Measurements from ENCODE around the gene LCT. TPM values are rescaled to one million over a fixed set of nuclear protein-coding genes. Genes with fewer than 3 reads are reported as not detected.
"Not testable (repeated sequence)": the region's sequence is repeated elsewhere in the genome, so short reads cannot be mapped to it uniquely, and the experiment has no call there.

Gene LCT
- total RNA-seq (2022), result 1.3 and 1.4 TPM in 2 replicates
- percentile 47 among the genes with signal in this experiment for Bru-seq, nascent RNA
- BruChase-seq, experiment 1, labeled RNA remaining after a 6-hour chase, result percentile 24 among the genes with signal in this experiment
- BruChase-seq, experiment 2, labeled RNA remaining after a 2-hour chase, result percentile 34 among the genes with signal in this experiment
- long read RNA-seq, result 0 reads

GRCh38 chr2:135836596-135837270, at the start of gene LCT:
Gene LCT, minus strand, starts transcription at chr2:135837184. Its CDS starts 15 bp downstream, at chr2:135837169.
- H3K27ac Mint-ChIP-seq (ENCODE audit: unreplicated experiment), result no peak within 1 kb of the TSS

GRCh38 chr2:135885709-135886108, 48.7 kb upstream of the LCT start:
- no peak for DNase-seq
- Mint-ChIP-seq H3K4me3 (ENCODE audit: low read depth, unreplicated experiment) (no peak overlapping the region), H3K27me3 (ENCODE audit: unreplicated experiment) (no peaks in the 10 kb centered on the region), H3K4me1 (ENCODE audit: low read depth, unreplicated experiment) (no peaks in the 10 kb centered on the region), H3K27ac (ENCODE audit: unreplicated experiment) (no peak overlapping the region), H3K9me3 (ENCODE audit: low read depth, unreplicated experiment) (peaks cover 4% of the 10 kb centered on the region), H3K36me3 (ENCODE audit: insufficient read depth, unreplicated experiment) (no peaks in the 10 kb centered on the region)
- no TSS peak for BruUV-seq (replicated peaks)
- intact Hi-C loops (cut with micrococcal nuclease; ENCODE audit: unreplicated experiment), result no loop called here
- CTCF ChIA-PET, result interaction anchor here (0.6 kb wide), 1 partner anchor 91 kb away, joined by 7 read pairs; no protein-coding TSS in a partner anchor
- TF ChIP-seq CTCF (IDR thresholded peaks at IDR 0.05; ENCODE audit: unreplicated experiment), result no peak

More at GRCh38 chr2:135836596-135837270, at the start of gene LCT:
- BruUV-seq (replicated peaks), result no TSS peak
- H3K9me3 Mint-ChIP-seq (ENCODE audit: low read depth, unreplicated experiment), result no peaks in the 10 kb centered on the region
- CTCF ChIA-PET, result no interaction called here
- no peaks in the 10 kb centered on the region for H3K27me3 Mint-ChIP-seq (ENCODE audit: unreplicated experiment)
- no peak for DNase-seq
- H3K4me3 Mint-ChIP-seq (ENCODE audit: low read depth, unreplicated experiment), result no peak within 1 kb of the TSS
- TF ChIP-seq CTCF (IDR thresholded peaks at IDR 0.05; ENCODE audit: unreplicated experiment), result no peak
- H3K4me1 Mint-ChIP-seq (ENCODE audit: low read depth, unreplicated experiment), result no peaks in the 10 kb centered on the region
- intact Hi-C loops (cut with micrococcal nuclease; ENCODE audit: unreplicated experiment), result no loop called here
- H3K36me3 Mint-ChIP-seq (ENCODE audit: insufficient read depth, unreplicated experiment), result peaks cover 5% of the 10 kb centered on the region

- H3K27ac Mint-ChIP-seq (ENCODE audit: unreplicated experiment), result no peak overlapping the region
- H3K4me3 Mint-ChIP-seq (ENCODE audit: low read depth, unreplicated experiment), result no peak overlapping the region
- DNase-seq, result no peak
- H3K27me3 Mint-ChIP-seq (ENCODE audit: unreplicated experiment), result no peaks in the 10 kb centered on the region
- H3K9me3 Mint-ChIP-seq (ENCODE audit: low read depth, unreplicated experiment), result no peaks in the 10 kb centered on the region
- intact Hi-C loops (cut with micrococcal nuclease; ENCODE audit: unreplicated experiment), result no loop called here
- CTCF ChIA-PET, result interaction anchor here (0.5 kb wide), 1 partner anchor 97 kb away, joined by 4 read pairs; no protein-coding TSS in a partner anchor
- H3K4me1 Mint-ChIP-seq (ENCODE audit: low read depth, unreplicated experiment), result no peaks in the 10 kb centered on the region
- peaks cover 4% of the 10 kb centered on the region for H3K36me3 Mint-ChIP-seq (ENCODE audit: insufficient read depth, unreplicated experiment)
- TF ChIP-seq CTCF (IDR thresholded peaks at IDR 0.05; ENCODE audit: unreplicated experiment), result no peak
- no TSS peak for BruUV-seq (replicated peaks)
These were observed 45.4 kb upstream of the LCT start for GRCh38 chr2:135882415-135882814.

GRCh38 chr2:135876770-135877169, 39.8 kb upstream of the LCT start:
- H3K27ac Mint-ChIP-seq (ENCODE audit: unreplicated experiment), result peak overlapping the region; percentile 90
- peaks cover 32% of the 10 kb centered on the region for H3K4me1 Mint-ChIP-seq (ENCODE audit: low read depth, unreplicated experiment)
- H3K36me3 Mint-ChIP-seq (ENCODE audit: insufficient read depth, unreplicated experiment), result peaks cover 28% of the 10 kb centered on the region
- H3K27me3 Mint-ChIP-seq (ENCODE audit: unreplicated experiment); CTCF ChIA-PET; intact Hi-C loops (cut with micrococcal nuclease; ENCODE audit: unreplicated experiment); BruUV-seq (replicated peaks); H3K9me3 Mint-ChIP-seq (ENCODE audit: low read depth, unreplicated experiment); DNase-seq: not testable (repeated sequence)
- H3K4me3 Mint-ChIP-seq (ENCODE audit: low read depth, unreplicated experiment), result peak overlapping the region; percentile 90
